ENCODE data around the gene HTR3C. TPM values are rescaled to one million over a fixed set of nuclear protein-coding genes. Genes with fewer than 3 reads are reported as not detected.
"Not testable (repeated sequence)": the region's sequence is repeated elsewhere in the genome, so short reads cannot be mapped to it uniquely, and the experiment has no call there.

The HTR3C gene
- total and polyA plus RNA-seq, 2 donors from 2014 or later: not detected

- Histone ChIP-seq H3K4me1 (ENCODE audit: control insufficient read depth in 2 of 3, insufficient read depth in 2 of 3, low read depth in 1 of 3, low read length in 3 of 3) (peaks cover 0 to 3% (median 0%) of the 10 kb centered on the region in 3 donors), H3K9me3 (ENCODE audit: control insufficient read depth in 2 of 3, insufficient read depth in 1 of 3, low read length in 3 of 3) (no peaks in the 10 kb centered on the region), H3K4me3 (ENCODE audit: low read length in 3 of 3) (no peak overlapping the region), H3K27me3 (ENCODE audit: control insufficient read depth, insufficient read depth, low read length) (no peaks in the 10 kb centered on the region), H3K27ac (ENCODE audit: low read depth in 2 of 2, low read length in 2 of 2) (no peak overlapping the region), H3K9ac (ENCODE audit: low read length in 3 of 3) (no peak overlapping the region), H3K36me3 (ENCODE audit: control insufficient read depth in 2 of 3, insufficient read depth in 3 of 3, low read length in 3 of 3) (no peaks in the 10 kb centered on the region)
- DNase-seq (no peak), FAIRE-seq (no peak)
- intact Hi-C loops (cut with DNase I): no loop called here
- no peak for TF ChIP-seq CTCF (IDR thresholded peaks at IDR 0.05; ENCODE audit: borderline replicate concordance, extremely low read depth, insufficient read depth)
These were observed 30.5 kb upstream of the HTR3C start for GRCh38 chr3:184022323-184022722.

GRCh38 chr3:184025256-184025655, 27.6 kb upstream of the HTR3C start:
- H3K9me3 ChIP-seq (ENCODE audit: control insufficient read depth in 2 of 3, insufficient read depth in 1 of 3, low read length in 3 of 3): not testable (repeated sequence)

GRCh38 chr3:184028275-184028890, 24.5 kb upstream of the HTR3C start:
- H3K36me3 ChIP-seq (ENCODE audit: control insufficient read depth in 2 of 3, insufficient read depth in 3 of 3, low read length in 3 of 3); FAIRE-seq; H3K27me3 ChIP-seq (ENCODE audit: control insufficient read depth, insufficient read depth, low read length); H3K9ac ChIP-seq (ENCODE audit: low read length in 3 of 3); H3K4me3 ChIP-seq (ENCODE audit: low read length in 3 of 3); H3K27ac ChIP-seq (ENCODE audit: low read depth in 2 of 2, low read length in 2 of 2); intact Hi-C loops (cut with DNase I); H3K9me3 ChIP-seq (ENCODE audit: control insufficient read depth in 2 of 3, insufficient read depth in 1 of 3, low read length in 3 of 3); DNase-seq; H3K4me1 ChIP-seq (ENCODE audit: control insufficient read depth in 2 of 3, insufficient read depth in 2 of 3, low read depth in 1 of 3, low read length in 3 of 3): not testable (repeated sequence)

More at GRCh38 chr3:184025256-184025655, 27.6 kb upstream of the HTR3C start:
- H3K4me1 ChIP-seq (ENCODE audit: control insufficient read depth in 2 of 3, insufficient read depth in 2 of 3, low read depth in 1 of 3, low read length in 3 of 3); intact Hi-C loops (cut with DNase I); H3K36me3 ChIP-seq (ENCODE audit: control insufficient read depth in 2 of 3, insufficient read depth in 3 of 3, low read length in 3 of 3); H3K9ac ChIP-seq (ENCODE audit: low read length in 3 of 3); H3K4me3 ChIP-seq (ENCODE audit: low read length in 3 of 3); H3K27ac ChIP-seq (ENCODE audit: low read depth in 2 of 2, low read length in 2 of 2); FAIRE-seq; H3K27me3 ChIP-seq (ENCODE audit: control insufficient read depth, insufficient read depth, low read length); DNase-seq: not testable (repeated sequence)

GRCh38 chr3:184029443-184029842, 23.4 kb upstream of the HTR3C start:
- no peak for TF ChIP-seq CTCF (IDR thresholded peaks at IDR 0.05; ENCODE audit: borderline replicate concordance, extremely low read depth, insufficient read depth)
- Histone ChIP-seq H3K27me3 (ENCODE audit: control insufficient read depth, insufficient read depth, low read length) (no peaks in the 10 kb centered on the region), H3K9ac (ENCODE audit: low read length in 3 of 3) (no peak overlapping the region), H3K4me1 (ENCODE audit: control insufficient read depth in 2 of 3, insufficient read depth in 2 of 3, low read depth in 1 of 3, low read length in 3 of 3) (no peaks in the 10 kb centered on the region), H3K27ac (ENCODE audit: low read depth in 2 of 2, low read length in 2 of 2) (no peak overlapping the region), H3K9me3 (ENCODE audit: control insufficient read depth in 2 of 3, insufficient read depth in 1 of 3, low read length in 3 of 3) (no peaks in the 10 kb centered on the region), H3K36me3 (ENCODE audit: control insufficient read depth in 2 of 3, insufficient read depth in 3 of 3, low read length in 3 of 3) (no peaks in the 10 kb centered on the region), H3K4me3 (ENCODE audit: low read length in 3 of 3) (no peak overlapping the region)
- no peak for DNase-seq
- FAIRE-seq: no peak
- intact Hi-C loops (cut with DNase I): no loop called here
